ENCODE results near the gene MRPS18C.
A peak's percentile ranks its signal among the peaks of the same experiment; 100 is the strongest.

Gene MRPS18C

DNA sequence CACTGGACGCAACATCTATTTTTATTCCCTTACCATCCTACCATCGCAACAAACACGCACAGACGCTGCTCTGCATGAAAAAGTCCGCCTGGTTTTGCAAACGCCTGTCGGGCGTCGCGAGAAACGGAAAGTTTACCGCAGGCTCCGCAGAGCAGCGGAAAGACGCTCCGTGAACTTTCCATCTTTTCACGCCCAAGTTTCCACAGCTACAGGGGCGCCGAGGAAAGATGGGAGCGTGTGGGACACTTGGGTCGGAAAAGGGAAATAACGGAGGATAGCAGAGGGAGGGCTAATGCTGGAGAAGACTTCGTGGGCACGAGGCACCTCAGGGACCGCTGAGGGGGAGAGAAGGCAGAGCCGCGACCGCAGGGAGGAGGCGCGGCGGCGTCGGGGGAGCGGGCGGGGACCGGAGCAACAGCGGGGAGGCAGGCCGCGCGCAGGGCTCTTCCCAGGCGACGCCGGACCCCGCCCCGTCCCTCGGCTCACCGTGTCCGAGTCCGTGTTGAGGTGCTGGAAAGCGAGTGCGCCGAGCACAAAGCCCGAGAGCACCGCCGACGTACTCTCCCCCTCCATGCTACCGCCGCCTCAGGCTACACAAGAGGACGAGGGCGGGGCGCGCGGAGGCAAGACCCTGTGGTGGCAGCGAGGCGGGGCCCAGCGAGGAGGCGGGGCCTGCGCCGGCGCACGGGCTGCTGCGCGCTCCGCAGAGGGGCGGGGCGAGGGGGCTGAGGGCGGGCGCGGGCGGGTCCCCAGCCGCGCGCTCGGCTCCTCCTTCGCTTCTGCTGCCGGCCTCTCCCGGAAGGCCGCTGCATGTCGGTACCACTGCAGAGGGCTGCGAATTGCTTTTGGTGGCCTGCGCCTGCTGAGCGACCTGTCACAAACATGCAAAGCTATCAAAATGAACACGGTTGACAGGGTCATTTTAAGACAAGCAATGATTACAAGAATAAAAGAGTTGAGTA is 28.9 kb downstream of the MRPS18C start, which contains the start of gene ABRAXAS1 (continued):
- TF ChIP-seq ZNF561 (tag by site-specific recombination; IDR thresholded peaks at IDR 0.05; ENCODE audit: borderline replicate concordance) (peak; percentile 63; the same call in 1 of the 2 replicates), ZNF548 (tag by site-specific recombination; IDR thresholded peaks at IDR 0.05) (no peak), GLI2 (tag by site-specific recombination; IDR thresholded peaks at IDR 0.05; ENCODE audit: borderline replicate concordance, low read depth) (no peak), ZFHX2 (tag by site-specific recombination; conservative IDR thresholded peaks at IDR 0.05) (peak; percentile 59), ZNF843 (tag by site-specific recombination; IDR thresholded peaks at IDR 0.05) (no peak), PRDM1 (tag by site-specific recombination; IDR thresholded peaks at IDR 0.05) (peak; percentile 86), ZNF239 (tag by site-specific recombination; IDR thresholded peaks at IDR 0.05) (no peak), ZNF501 (tag by site-specific recombination; IDR thresholded peaks at IDR 0.05) (peak; percentile 44; the same call in 1 of the 2 replicates), ZNF48 (tag by site-specific recombination; IDR thresholded peaks at IDR 0.05) (no peak), ZBTB20 (tag by site-specific recombination; IDR thresholded peaks at IDR 0.05) (peak; percentile 63; the same call in 1 of the 2 replicates), ZNF132 (tag by site-specific recombination; IDR thresholded peaks at IDR 0.05; ENCODE audit: borderline replicate concordance) (no peak), ZBTB7A (tag by site-specific recombination; IDR thresholded peaks at IDR 0.05; ENCODE audit: low read depth) (no peak; the same call in 1 of the 2 replicates), FEZF1 (tag by site-specific recombination; IDR thresholded peaks at IDR 0.05) (no peak), ZBTB17 (tag by site-specific recombination; IDR thresholded peaks at IDR 0.05) (peak; percentile 79), KLF1 (tag by site-specific recombination; IDR thresholded peaks at IDR 0.05) (peak; percentile 65), EGR2 (tag by site-specific recombination; IDR thresholded peaks at IDR 0.05; ENCODE audit: low read depth) (peak; percentile 43), ZNF549 (tag by site-specific recombination; IDR thresholded peaks at IDR 0.05) (no peak), ZNF571 (tag by site-specific recombination; IDR thresholded peaks at IDR 0.05) (no peak), ZFP3 (tag by site-specific recombination; IDR thresholded peaks at IDR 0.05; ENCODE audit: low read depth) (no peak), ZNF175 (tag by site-specific recombination; IDR thresholded peaks at IDR 0.05) (no peak), ZNF211 (tag by site-specific recombination; IDR thresholded peaks at IDR 0.05; ENCODE audit: low read depth) (no peak), KLF8 (tag by site-specific recombination; IDR thresholded peaks at IDR 0.05) (peak; percentile 90; the same call in 1 of the 2 replicates), ZNF544 (tag by site-specific recombination; IDR thresholded peaks at IDR 0.05) (no peak), ZNF184 (tag by site-specific recombination; IDR thresholded peaks at IDR 0.05) (peak; percentile 39; the same call in 1 of the 2 replicates), ZNF660 (tag by site-specific recombination; IDR thresholded peaks at IDR 0.05) (peak; percentile 47; the same call in 1 of the 2 replicates)
- TF ChIP-seq, protein P1, sequence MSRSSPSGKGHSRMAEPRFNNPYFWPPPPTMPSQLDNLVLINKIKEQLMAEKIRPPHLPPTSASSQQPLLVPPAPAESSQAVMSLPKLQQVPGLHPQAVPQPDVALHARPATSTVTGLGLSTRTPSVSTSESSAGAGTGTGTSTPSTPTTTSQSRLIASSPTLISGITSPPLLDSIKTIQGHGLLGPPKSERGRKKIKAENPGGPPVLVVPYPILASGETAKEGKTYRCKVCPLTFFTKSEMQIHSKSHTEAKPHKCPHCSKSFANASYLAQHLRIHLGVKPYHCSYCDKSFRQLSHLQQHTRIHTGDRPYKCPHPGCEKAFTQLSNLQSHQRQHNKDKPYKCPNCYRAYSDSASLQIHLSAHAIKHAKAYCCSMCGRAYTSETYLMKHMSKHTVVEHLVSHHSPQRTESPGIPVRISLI (tag by site-specific recombination; IDR thresholded peaks at IDR 0.05), result no peak
- TF ChIP-seq, protein P2, sequence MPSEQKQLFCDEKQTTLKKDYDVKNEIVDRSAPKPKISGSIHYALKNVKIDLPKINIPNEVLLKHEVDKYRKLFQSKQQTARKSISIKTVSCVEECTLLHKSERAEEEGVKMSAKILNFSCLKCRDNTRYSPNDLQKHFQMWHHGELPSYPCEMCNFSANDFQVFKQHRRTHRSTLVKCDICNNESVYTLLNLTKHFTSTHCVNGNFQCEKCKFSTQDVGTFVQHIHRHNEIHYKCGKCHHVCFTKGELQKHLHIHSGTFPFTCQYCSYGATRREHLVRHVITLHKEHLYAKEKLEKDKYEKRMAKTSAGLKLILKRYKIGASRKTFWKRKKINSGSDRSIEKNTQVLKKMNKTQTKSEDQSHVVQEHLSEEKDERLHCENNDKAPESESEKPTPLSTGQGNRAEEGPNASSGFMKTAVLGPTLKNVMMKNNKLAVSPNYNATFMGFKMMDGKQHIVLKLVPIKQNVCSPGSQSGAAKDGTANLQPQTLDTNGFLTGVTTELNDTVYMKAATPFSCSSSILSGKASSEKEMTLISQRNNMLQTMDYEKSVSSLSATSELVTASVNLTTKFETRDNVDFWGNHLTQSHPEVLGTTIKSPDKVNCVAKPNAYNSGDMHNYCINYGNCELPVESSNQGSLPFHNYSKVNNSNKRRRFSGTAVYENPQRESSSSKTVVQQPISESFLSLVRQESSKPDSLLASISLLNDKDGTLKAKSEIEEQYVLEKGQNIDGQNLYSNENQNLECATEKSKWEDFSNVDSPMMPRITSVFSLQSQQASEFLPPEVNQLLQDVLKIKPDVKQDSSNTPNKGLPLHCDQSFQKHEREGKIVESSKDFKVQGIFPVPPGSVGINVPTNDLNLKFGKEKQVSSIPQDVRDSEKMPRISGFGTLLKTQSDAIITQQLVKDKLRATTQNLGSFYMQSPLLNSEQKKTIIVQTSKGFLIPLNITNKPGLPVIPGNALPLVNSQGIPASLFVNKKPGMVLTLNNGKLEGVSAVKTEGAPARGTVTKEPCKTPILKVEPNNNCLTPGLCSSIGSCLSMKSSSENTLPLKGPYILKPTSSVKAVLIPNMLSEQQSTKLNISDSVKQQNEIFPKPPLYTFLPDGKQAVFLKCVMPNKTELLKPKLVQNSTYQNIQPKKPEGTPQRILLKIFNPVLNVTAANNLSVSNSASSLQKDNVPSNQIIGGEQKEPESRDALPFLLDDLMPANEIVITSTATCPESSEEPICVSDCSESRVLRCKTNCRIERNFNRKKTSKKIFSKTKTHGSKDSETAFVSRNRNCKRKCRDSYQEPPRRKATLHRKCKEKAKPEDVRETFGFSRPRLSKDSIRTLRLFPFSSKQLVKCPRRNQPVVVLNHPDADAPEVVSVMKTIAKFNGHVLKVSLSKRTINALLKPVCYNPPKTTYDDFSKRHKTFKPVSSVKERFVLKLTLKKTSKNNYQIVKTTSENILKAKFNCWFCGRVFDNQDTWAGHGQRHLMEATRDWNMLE (tag by site-specific recombination; conservative IDR thresholded peaks at IDR 0.05; ENCODE audit: low read depth), result no peak
- TF ChIP-seq, protein P3, sequence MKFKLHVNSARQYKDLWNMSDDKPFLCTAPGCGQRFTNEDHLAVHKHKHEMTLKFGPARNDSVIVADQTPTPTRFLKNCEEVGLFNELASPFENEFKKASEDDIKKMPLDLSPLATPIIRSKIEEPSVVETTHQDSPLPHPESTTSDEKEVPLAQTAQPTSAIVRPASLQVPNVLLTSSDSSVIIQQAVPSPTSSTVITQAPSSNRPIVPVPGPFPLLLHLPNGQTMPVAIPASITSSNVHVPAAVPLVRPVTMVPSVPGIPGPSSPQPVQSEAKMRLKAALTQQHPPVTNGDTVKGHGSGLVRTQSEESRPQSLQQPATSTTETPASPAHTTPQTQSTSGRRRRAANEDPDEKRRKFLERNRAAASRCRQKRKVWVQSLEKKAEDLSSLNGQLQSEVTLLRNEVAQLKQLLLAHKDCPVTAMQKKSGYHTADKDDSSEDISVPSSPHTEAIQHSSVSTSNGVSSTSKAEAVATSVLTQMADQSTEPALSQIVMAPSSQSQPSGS (tag by site-specific recombination; IDR thresholded peaks at IDR 0.05; ENCODE audit: low read depth), result no peak
- TF ChIP-seq, protein P4, sequence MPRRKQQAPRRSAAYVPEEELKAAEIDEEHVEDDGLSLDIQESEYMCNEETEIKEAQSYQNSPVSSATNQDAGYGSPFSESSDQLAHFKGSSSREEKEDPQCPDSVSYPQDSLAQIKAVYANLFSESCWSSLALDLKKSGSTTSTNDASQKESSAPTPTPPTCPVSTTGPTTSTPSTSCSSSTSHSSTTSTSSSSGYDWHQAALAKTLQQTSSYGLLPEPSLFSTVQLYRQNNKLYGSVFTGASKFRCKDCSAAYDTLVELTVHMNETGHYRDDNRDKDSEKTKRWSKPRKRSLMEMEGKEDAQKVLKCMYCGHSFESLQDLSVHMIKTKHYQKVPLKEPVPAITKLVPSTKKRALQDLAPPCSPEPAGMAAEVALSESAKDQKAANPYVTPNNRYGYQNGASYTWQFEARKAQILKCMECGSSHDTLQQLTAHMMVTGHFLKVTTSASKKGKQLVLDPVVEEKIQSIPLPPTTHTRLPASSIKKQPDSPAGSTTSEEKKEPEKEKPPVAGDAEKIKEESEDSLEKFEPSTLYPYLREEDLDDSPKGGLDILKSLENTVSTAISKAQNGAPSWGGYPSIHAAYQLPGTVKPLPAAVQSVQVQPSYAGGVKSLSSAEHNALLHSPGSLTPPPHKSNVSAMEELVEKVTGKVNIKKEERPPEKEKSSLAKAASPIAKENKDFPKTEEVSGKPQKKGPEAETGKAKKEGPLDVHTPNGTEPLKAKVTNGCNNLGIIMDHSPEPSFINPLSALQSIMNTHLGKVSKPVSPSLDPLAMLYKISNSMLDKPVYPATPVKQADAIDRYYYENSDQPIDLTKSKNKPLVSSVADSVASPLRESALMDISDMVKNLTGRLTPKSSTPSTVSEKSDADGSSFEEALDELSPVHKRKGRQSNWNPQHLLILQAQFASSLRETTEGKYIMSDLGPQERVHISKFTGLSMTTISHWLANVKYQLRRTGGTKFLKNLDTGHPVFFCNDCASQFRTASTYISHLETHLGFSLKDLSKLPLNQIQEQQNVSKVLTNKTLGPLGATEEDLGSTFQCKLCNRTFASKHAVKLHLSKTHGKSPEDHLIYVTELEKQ (tag by site-specific recombination; IDR thresholded peaks at IDR 0.05; ENCODE audit: borderline replicate concordance), result no peak
